H1 (cell line): ENCODE results near the gene ZNF699. TPM values are rescaled to one million over a fixed set of nuclear protein-coding genes. Genes with fewer than 3 reads are reported as not detected.
"Not testable (repeated sequence)": the region's sequence is repeated elsewhere in the genome, so short reads cannot be mapped to it uniquely, and the experiment has no call there.

ENCODE experiments used
- CTCF ChIA-PET: fragments of 300-600 bp; sonication (Branson Sonifier 250); formaldehyde crosslinking; loops from one replicate; lab custom pipeline; 2021; ENCODE audit not compliant: partially characterized antibody; lab: Charles Lee
- POLR2A ChIA-PET: fragments of 300-600 bp; sonication (Branson Sonifier 250); formaldehyde crosslinking; loops from one replicate; lab custom pipeline; 2021; ENCODE audit warnings: inconsistent platforms; ENCODE audit not compliant: partially characterized antibody; lab: Charles Lee
- DNase-seq, 2 experiments: peaks; one replicate each; pipeline versions ENCODE4 v3.0.0 to v3.0.0-alpha.2; 2010 to 2022; ENCODE audit warnings: low spot score in 2 of 2, low read depth in 1 of 2, mixed read lengths in 1 of 2
- FAIRE-seq: peaks from 2 replicates; lab custom pipeline; 2011; peaks lifted over from hg19 to GRCh38; lab: Jason Lieb, UNC
- H2AFZ ChIP-seq: 2 replicates; pipeline ENCODE4 v1.8.1; 2012; ENCODE audit warnings: low read length, inconsistent platforms
- H2AK5ac ChIP-seq: 2 replicates; pipeline ENCODE4 v1.6.1; 2013; ENCODE audit warnings: low read depth, low read length
- H2BK120ac ChIP-seq: replicated peaks from 2 replicates; pipeline ENCODE3; 2013; ENCODE audit warnings: low read depth, low read length, inconsistent platforms
- H2BK12ac ChIP-seq: 2 replicates; pipeline ENCODE4 v1.6.1; 2013; ENCODE audit warnings: low read depth, low read length
- H2BK15ac ChIP-seq: 2 replicates; pipeline ENCODE4 v1.6.1; 2013; ENCODE audit warnings: low read length
- H2BK20ac ChIP-seq: 2 replicates; pipeline ENCODE4 v1.6.1; 2013; ENCODE audit warnings: low read length
- H2BK5ac ChIP-seq: 2 replicates; pipeline ENCODE4 v1.6.1; 2013; ENCODE audit warnings: low read depth, low read length
- H3K14ac ChIP-seq: 2 replicates; pipeline ENCODE4 v1.6.1; 2013; ENCODE audit warnings: inconsistent platforms; ENCODE audit not compliant: insufficient read length
- H3K18ac ChIP-seq: 2 replicates; pipeline ENCODE4 v1.6.1; 2013; ENCODE audit warnings: low read length; ENCODE audit errors: extremely low read depth
- H3K23ac ChIP-seq: 2 replicates; pipeline ENCODE4 v1.6.1; 2013; ENCODE audit warnings: inconsistent platforms; ENCODE audit not compliant: insufficient read length
- H3K23me2 ChIP-seq: 2 replicates; pipeline ENCODE4 v1.6.1; 2013; ENCODE audit warnings: low read depth, low read length
- H3K27ac ChIP-seq: 2 replicates; pipeline ENCODE4 v1.6.1; 2011; ENCODE audit warnings: low read depth, low read length, inconsistent platforms
- H3K27me3 ChIP-seq, 4 experiments: replicated peaks in 1 of 4; 1 replicate in 1 of 4; 2 replicates in 3 of 4; pipeline versions ENCODE4 v1.6.1 to v1.8.1; 2011 to 2013; ENCODE audit warnings: low read length in 3 of 4, mild to moderate bottlenecking in 3 of 4, inconsistent platforms in 2 of 4, mixed read lengths in 2 of 4, moderate library complexity in 1 of 4; ENCODE audit not compliant: control insufficient read depth in 3 of 4, insufficient read depth in 3 of 4; ENCODE audit errors: extremely low read depth in 1 of 4
- H3K36me3 ChIP-seq, 4 experiments: 2 replicates each; pipeline versions ENCODE4 v1.6.1 to v1.8.1; 2011 to 2013; ENCODE audit warnings: mild to moderate bottlenecking in 4 of 4, low read length in 3 of 4, moderate library complexity in 2 of 4, control low read depth in 1 of 4, inconsistent platforms in 1 of 4; ENCODE audit not compliant: insufficient read depth in 4 of 4, control insufficient read depth in 2 of 4
- H3K4ac ChIP-seq: replicated peaks from 2 replicates; pipeline ENCODE3; 2013; ENCODE audit warnings: low read length, low read depth, mixed read lengths, inconsistent platforms; ENCODE audit not compliant: insufficient read length
- H3K4me1 ChIP-seq, 4 experiments: replicated peaks in 1 of 4; 1 replicate in 1 of 4; 2 replicates in 3 of 4; pipeline versions ENCODE4 v1.6.1 to v1.8.1; 2011 to 2013; ENCODE audit warnings: low read length in 3 of 4, inconsistent platforms in 2 of 4, mixed read lengths in 1 of 4; ENCODE audit not compliant: insufficient read depth in 4 of 4, control insufficient read depth in 3 of 4
- H3K4me2 ChIP-seq, 2 experiments: 2 replicates each; pipeline versions ENCODE4 v1.6.1 to v1.8.1; 2011 to 2013; ENCODE audit warnings: low read depth in 2 of 2, low read length in 2 of 2, control low read depth in 1 of 2, inconsistent platforms in 1 of 2, mild to moderate bottlenecking in 1 of 2; ENCODE audit not compliant: insufficient read depth in 1 of 2
- H3K4me3 ChIP-seq, 4 experiments: fragments of 200-600, 300-600 bp in 1 of 4; sonication (generic), shearing (Covaris generic), sonication (Bioruptor Twin) in 1 of 4; 2 replicates each; pipeline versions ENCODE4 v1.5.1 to v1.8.1; 2011 to 2016; ENCODE audit warnings: low read length in 4 of 4, low read depth in 3 of 4, control low read depth in 2 of 4, inconsistent platforms in 2 of 4, mild to moderate bottlenecking in 2 of 4, mixed read lengths in 1 of 4, moderate library complexity in 1 of 4; ENCODE audit not compliant: insufficient read depth in 2 of 4; ENCODE audit errors: extremely low read depth in 1 of 4
- H3K56ac ChIP-seq: replicated peaks from 2 replicates; pipeline ENCODE3; 2013; ENCODE audit warnings: low read depth, mild to moderate bottlenecking, mixed read lengths, low read length, inconsistent platforms; ENCODE audit not compliant: insufficient read length
- H3K79me1 ChIP-seq: 2 replicates; pipeline ENCODE4 v1.6.1; 2013; ENCODE audit warnings: low read depth, low read length, control low read depth
- H3K79me2 ChIP-seq, 2 experiments: 2 replicates each; pipeline versions ENCODE4 v1.6.1 to v1.8.1; 2012 to 2013; ENCODE audit warnings: low read length in 2 of 2, mild to moderate bottlenecking in 2 of 2, inconsistent platforms in 1 of 2; ENCODE audit not compliant: insufficient read depth in 2 of 2, control insufficient read depth in 1 of 2
- H3K9ac ChIP-seq, 4 experiments: replicated peaks in 1 of 4; 1 replicate in 1 of 4; 2 replicates in 3 of 4; pipeline versions ENCODE4 v1.6.1 to v1.8.1; 2011 to 2013; ENCODE audit warnings: low read depth in 3 of 4, low read length in 3 of 4, control low read depth in 2 of 4, mild to moderate bottlenecking in 2 of 4, moderate library complexity in 2 of 4, inconsistent platforms in 1 of 4; ENCODE audit errors: extremely low read depth in 1 of 4
- H3K9me3 ChIP-seq, 2 experiments: 2 replicates each; pipeline versions ENCODE4 v1.6.1 to v1.8.1; 2012 to 2013; ENCODE audit warnings: mild to moderate bottlenecking in 2 of 2, moderate library complexity in 2 of 2, control low read depth in 1 of 2, inconsistent platforms in 1 of 2, low read depth in 1 of 2, low read length in 1 of 2, mixed read lengths in 1 of 2; ENCODE audit not compliant: insufficient read depth in 2 of 2
- H4K20me1 ChIP-seq, 2 experiments: replicated peaks in 1 of 2; 2 replicates each; pipeline versions ENCODE3 to v1.8.1; 2011 to 2013; ENCODE audit warnings: inconsistent platforms in 2 of 2, low read length in 2 of 2, mild to moderate bottlenecking in 1 of 2; ENCODE audit not compliant: insufficient read depth in 2 of 2, control insufficient read depth in 1 of 2
- H4K5ac ChIP-seq: 2 replicates; pipeline ENCODE4 v1.6.1; 2013; ENCODE audit warnings: low read length, low read depth, mixed read lengths, inconsistent platforms; ENCODE audit not compliant: insufficient read length
- H4K8ac ChIP-seq: 2 replicates; pipeline ENCODE4 v1.8.0; 2013; ENCODE audit warnings: mild to moderate bottlenecking, moderate library complexity, low read length, inconsistent platforms; ENCODE audit not compliant: insufficient read depth; ENCODE audit errors: extremely low read depth
- H4K91ac ChIP-seq: replicated peaks from 2 replicates; pipeline ENCODE3; 2013; ENCODE audit warnings: low read length, mixed read lengths, inconsistent platforms; ENCODE audit not compliant: insufficient read length
- SIN3A ChIP-seq, 2 experiments: IDR thresholded peaks in 1 of 2; conservative IDR thresholded peaks in 1 of 2; 2 replicates each; pipeline ENCODE4 v1.6.1; 2011 to 2012; ENCODE audit warnings: low read length in 2 of 2, improper control_type of control experiment in 1 of 2, low read depth in 1 of 2, mild to moderate bottlenecking in 1 of 2
- WGBS, 2 experiments: shearing (Covaris generic) in 1 of 2; methylation state at CpG; one replicate each; pipeline versions ENCODE4 v1.1.6 to v1.1.7; 2013 to 2015; ENCODE audit warnings: low lambda C conversion rate in 2 of 2, mixed read lengths in 2 of 2, inconsistent platforms in 1 of 2, low coverage in 1 of 2, missing lambda C conversion rate in 1 of 2; ENCODE audit not compliant: insufficient replicate concordance in 2 of 2, insufficient coverage in 1 of 2, insufficient read length in 1 of 2; ENCODE audit errors: extremely low coverage in 1 of 2, missing lambda C conversion rate in 1 of 2; 5-methylcytosine and 5-hydroxymethylcytosine counted together
- polyA plus RNA-seq, 7 experiments: library from polyadenylated mRNA; depleted of rRNA in 3 of 7; stranded (reverse) in 5 of 7; unstranded in 2 of 7; fragments of >200 nt in 5 of 7; fragments of 200-250 nt in 2 of 7; gene quantifications; 1 replicate in 5 of 7; 2 replicates in 1 of 7; 4 replicates in 1 of 7; pipeline versions ENCODE4 v1.2.1 to v1.2.3, GENCODE V29; 2011 to 2013; ENCODE audit warnings: missing spikeins in 2 of 7, mixed read lengths in 2 of 7
- total RNA-seq: library from RNA; stranded (reverse); fragmentation: NEBNext Ultra II Directional; extraction: Animal tissue kit (Norgen Biotek cat#: 25700); gene quantifications from 2 replicates; pipeline ENCODE4 v1.2.1, GENCODE V29; 2021

The ZNF699 gene
- total and polyA plus RNA-seq, 2 of the 8 experiments (the other 6 are each of a cell fraction or from before 2014, with no cell fraction given), result 1.00 to 3.3 TPM

- TF ChIP-seq SIN3A (conservative IDR thresholded peaks at IDR 0.05 in 1 of 2, IDR thresholded peaks at IDR 0.05 in 1 of 2; ENCODE audit: low read depth in 1 of 2, low read length in 2 of 2), result no peak
Measured at GRCh38 chr19:9323557-9323918, 13.9 kb upstream of the ZNF699 start (continued).

GRCh38 chr19:9322201-9322600, 12.6 kb upstream of the ZNF699 start:
- H4K8ac ChIP-seq, H3K18ac ChIP-seq, H3K56ac ChIP-seq, H2AK5ac ChIP-seq, H2BK12ac ChIP-seq, H3K27ac ChIP-seq, H3K14ac ChIP-seq, FAIRE-seq, H4K5ac ChIP-seq, H3K27me3 ChIP-seq, H2BK20ac ChIP-seq, DNase-seq, H4K91ac ChIP-seq, H3K4me1 ChIP-seq, H3K36me3 ChIP-seq, H3K23me2 ChIP-seq, H2AFZ ChIP-seq, H3K4me3 ChIP-seq, H3K4me2 ChIP-seq, H3K79me1 ChIP-seq, H2BK15ac ChIP-seq, H2BK120ac ChIP-seq, H4K20me1 ChIP-seq, H2BK5ac ChIP-seq, POLR2A ChIA-PET, H3K9ac ChIP-seq, H3K4ac ChIP-seq, H3K23ac ChIP-seq: not testable (repeated sequence)
- CTCF ChIA-PET, result interaction anchor here (1.3 to 2.9 kb wide), 2 partner anchors 10 to 736 kb away, joined by 3 to 11 read pairs; no protein-coding TSS in a partner anchor
- Histone ChIP-seq H3K79me2 (peaks cover 6 to 17% of the 10 kb centered on the region in 2 experiments), H3K9me3 (peaks cover 13 to 34% of the 10 kb centered on the region in 2 experiments; a peak in 2 of 4 replicates)
- 92% methylated on average over 10 of the region's 10 CpGs; no CpG with 5 or more reads in 1 of the 2 experiments for WGBS, 2 experiments
